Activated T-cell treated with anti-CD3 and anti-CD28 coated beads, Interleukin-2, amount 50 U/mL, for 72 hours (primary cell): ENCODE measurements around the gene UTRN. TPM values are rescaled to one million over a fixed set of nuclear protein-coding genes. Genes with fewer than 3 reads are reported as not detected.

Source experiments
- ATAC-seq, 2 donors: fragments of 150-1000 bp; cut with Tn5 transposase; replicated peaks in 1 of 2; 2 replicates each; pipeline ENCODE4 v1.10.0; 2021; ENCODE audit warnings: moderate library complexity in 2 of 2, mild to moderate bottlenecking in 1 of 2
- DNase-seq, 2 donors: peaks; one replicate each; pipeline ENCODE4 v3.0.0; 2021 to 2022; ENCODE audit warnings: mixed read lengths in 1 of 2
- H3K27ac Mint-ChIP-seq: one replicate; pipeline ENCODE4 v1.8.0; 2022; ENCODE audit warnings: mild to moderate bottlenecking, moderate library complexity, mixed read lengths
- H3K27me3 Mint-ChIP-seq: one replicate; pipeline ENCODE4 v1.8.0; 2022; ENCODE audit warnings: low read depth, mixed read lengths
- H3K36me3 Mint-ChIP-seq, 2 donors: one replicate each; pipeline ENCODE4 v1.8.0; 2022; ENCODE audit warnings: mixed read lengths in 2 of 2, mild to moderate bottlenecking in 1 of 2; ENCODE audit not compliant: insufficient read depth in 2 of 2
- H3K4me1 Mint-ChIP-seq: one replicate; pipeline ENCODE4 v1.8.0; 2022; ENCODE audit warnings: low read depth, mixed read lengths
- H3K4me3 Mint-ChIP-seq, 2 donors: one replicate each; pipeline ENCODE4 v1.8.0; 2022; ENCODE audit warnings: mild to moderate bottlenecking in 2 of 2, mixed read lengths in 2 of 2, moderate library complexity in 2 of 2
- H3K9me3 Mint-ChIP-seq, 2 donors: one replicate each; pipeline ENCODE4 v1.8.0; 2022; ENCODE audit warnings: mixed read lengths in 2 of 2
- total RNA-seq, 2 donors: library from RNA; stranded (reverse); gene quantifications; one replicate each; pipeline ENCODE4 v1.2.3, GENCODE V29; 2022

The UTRN gene
- total RNA-seq, 2 donors from 2014 or later: 62.9 to 76.4 TPM

- Mint-ChIP-seq H3K4me3 (no peak overlapping the region), H3K9me3 (no peaks in the 10 kb centered on the region), H3K27ac (no peak overlapping the region), H3K36me3 (no peaks in the 10 kb centered on the region), H3K4me1 (peaks cover 9% of the 10 kb centered on the region), H3K27me3 (no peaks in the 10 kb centered on the region)
- ATAC-seq: no peak
- DNase-seq: no peak
These were observed 36.9 kb downstream of the UTRN start for GRCh38 chr6:144321839-144322591.

GRCh38 chr6:144325232-144325631, 40.1 kb downstream of the UTRN start:
- no peaks in the 10 kb centered on the region for H3K36me3 Mint-ChIP-seq
- ATAC-seq (no peak), DNase-seq (no peak)
- peaks cover 8% of the 10 kb centered on the region for H3K4me1 Mint-ChIP-seq
- no peak overlapping the region for H3K27ac Mint-ChIP-seq
- no peak overlapping the region for H3K4me3 Mint-ChIP-seq
- no peaks in the 10 kb centered on the region for H3K27me3 Mint-ChIP-seq
- no peaks in the 10 kb centered on the region for H3K9me3 Mint-ChIP-seq

GRCh38 chr6:144326393-144326792, 41.3 kb downstream of the UTRN start:
- Mint-ChIP-seq H3K9me3 (no peaks in the 10 kb centered on the region), H3K36me3 (no peaks in the 10 kb centered on the region), H3K4me3 (no peak overlapping the region), H3K27me3 (no peaks in the 10 kb centered on the region), H3K27ac (no peak overlapping the region), H3K4me1 (no peaks in the 10 kb centered on the region)
- DNase-seq (no peak), ATAC-seq (no peak)

GRCh38 chr6:144327081-144327480, 41.9 kb downstream of the UTRN start:
- ATAC-seq: no peak
- H3K4me3 Mint-ChIP-seq: no peak overlapping the region
- H3K27me3 Mint-ChIP-seq: no peaks in the 10 kb centered on the region
- no peak for DNase-seq
- H3K36me3 Mint-ChIP-seq: no peaks in the 10 kb centered on the region
- no peaks in the 10 kb centered on the region for H3K9me3 Mint-ChIP-seq
- no peak overlapping the region for H3K27ac Mint-ChIP-seq
- H3K4me1 Mint-ChIP-seq: no peaks in the 10 kb centered on the region

GRCh38 chr6:144330017-144330987, 45.2 kb downstream of the UTRN start:
- no peak overlapping the region for H3K4me3 Mint-ChIP-seq
- ATAC-seq (no peak), DNase-seq (no peak)
- H3K27ac Mint-ChIP-seq: no peak overlapping the region
- H3K36me3 Mint-ChIP-seq: no peaks in the 10 kb centered on the region
- H3K9me3 Mint-ChIP-seq: no peaks in the 10 kb centered on the region
- H3K27me3 Mint-ChIP-seq: no peaks in the 10 kb centered on the region
- H3K4me1 Mint-ChIP-seq: peaks cover 12% of the 10 kb centered on the region

- ATAC-seq (no peak), DNase-seq (no peak)
- no peaks in the 10 kb centered on the region for H3K9me3 Mint-ChIP-seq
- peaks cover 24% of the 10 kb centered on the region for H3K4me1 Mint-ChIP-seq
- no peak overlapping the region for H3K4me3 Mint-ChIP-seq
- no peaks in the 10 kb centered on the region for H3K36me3 Mint-ChIP-seq
- H3K27ac Mint-ChIP-seq: no peak overlapping the region
- H3K27me3 Mint-ChIP-seq: no peaks in the 10 kb centered on the region
These were observed 46.4 kb downstream of the UTRN start for GRCh38 chr6:144331491-144331969.

- Mint-ChIP-seq H3K27me3 (no peaks in the 10 kb centered on the region), H3K4me1 (peaks cover 31% of the 10 kb centered on the region), H3K27ac (no peak overlapping the region)
These were observed 47.0 kb downstream of the UTRN start for GRCh38 chr6:144332177-144332576.

GRCh38 chr6:144334150-144334708, 49.1 kb downstream of the UTRN start:
- Mint-ChIP-seq H3K27me3 (no peaks in the 10 kb centered on the region), H3K4me1 (peaks cover 48% of the 10 kb centered on the region), H3K36me3 (no peaks in the 10 kb centered on the region), H3K27ac (no peak overlapping the region), H3K9me3 (no peaks in the 10 kb centered on the region), H3K4me3 (peak overlapping the region; percentile 71 to 81)
- DNase-seq: peak; percentile 71 to 72
- ATAC-seq: peak; percentile 81 to 85

More at GRCh38 chr6:144332177-144332576, 47.0 kb downstream of the UTRN start:
- ATAC-seq (no peak), DNase-seq (no peak)
- no peaks in the 10 kb centered on the region for H3K36me3 Mint-ChIP-seq
- H3K4me3 Mint-ChIP-seq: no peak overlapping the region
- no peaks in the 10 kb centered on the region for H3K9me3 Mint-ChIP-seq

Other genes starting within 250 kb of the UTRN start
- 100 to 1,000 TPM; 126 to 141 TPM for gene SF3B5, start 189.8 kb upstream of the UTRN start, total RNA-seq
- 10 to 100 TPM; 34.0 to 36.0 TPM for gene STX11, start 134.8 kb upstream of the UTRN start, total RNA-seq